DOHH2 (cell line): ENCODE results near the gene OOSP1.

Source experiments
- H3F3A ChIP-seq: fragments of 200-600 bp; sonication (generic), shearing (Covaris generic); 2 replicates; pipeline ENCODE4 v1.6.0; 2016; ENCODE audit warnings: antibody characterized with exemption, mild to moderate bottlenecking; ENCODE audit not compliant: control insufficient read depth, insufficient read depth
- H3K27ac ChIP-seq: fragments of 200-600 bp; sonication (generic); 2 replicates; pipeline ENCODE4 v1.5.1; 2014; ENCODE audit warnings: low read depth, mild to moderate bottlenecking, low read length, moderate library complexity
- H3K27me3 ChIP-seq: fragments of 200-600 bp; sonication (generic); 2 replicates; pipeline ENCODE4 v1.6.1; 2014; ENCODE audit warnings: mild to moderate bottlenecking, low read length, mixed read lengths; ENCODE audit not compliant: control insufficient read depth
- H3K36me3 ChIP-seq: fragments of 200-600 bp; sonication (generic); 2 replicates; pipeline ENCODE4 v1.6.1; 2014; ENCODE audit warnings: mild to moderate bottlenecking, low read length, moderate library complexity, mixed read lengths; ENCODE audit not compliant: control insufficient read depth
- H3K4me1 ChIP-seq: fragments of 200-600 bp; sonication (generic); 2 replicates; pipeline ENCODE4 v1.6.1; 2014; ENCODE audit warnings: mild to moderate bottlenecking, low read length, mixed read lengths; ENCODE audit not compliant: control insufficient read depth
- H3K4me2 ChIP-seq: fragments of 200-600 bp; sonication (generic); 2 replicates; pipeline ENCODE4 v1.6.0; 2014; ENCODE audit warnings: mild to moderate bottlenecking, low read length, moderate library complexity
- H3K4me3 ChIP-seq: fragments of 200-600 bp; sonication (generic); 2 replicates; pipeline ENCODE4 v1.5.1; 2014; ENCODE audit warnings: mild to moderate bottlenecking, low read length, mixed read lengths
- H3K79me2 ChIP-seq: fragments of 200-600 bp; sonication (generic); 2 replicates; pipeline ENCODE4 v1.6.1; 2014; ENCODE audit warnings: mild to moderate bottlenecking, low read length, mixed read lengths; ENCODE audit not compliant: control insufficient read depth
- H3K9me2 ChIP-seq: fragments of 200-600 bp; sonication (generic); replicated peaks from 2 replicates; pipeline ENCODE4 v1.6.1; 2014; ENCODE audit warnings: mild to moderate bottlenecking, low read length, mixed read lengths; ENCODE audit not compliant: control insufficient read depth
- H3K9me3 ChIP-seq: fragments of 200-600 bp; sonication (generic); 2 replicates; pipeline ENCODE4 v1.6.1; 2014; ENCODE audit warnings: antibody characterized with exemption, low read length, mixed read lengths; ENCODE audit not compliant: control insufficient read depth, insufficient read depth
- H4K20me1 ChIP-seq: fragments of 200-600 bp; sonication (generic); 2 replicates; pipeline ENCODE4 v1.6.0; 2014; ENCODE audit warnings: low read depth, mild to moderate bottlenecking, antibody characterized with exemption, low read length, moderate library complexity; ENCODE audit not compliant: control insufficient read depth, insufficient read depth
- CTCF ChIP-seq: fragments of 200-600 bp; sonication (generic); IDR thresholded peaks from one replicate; pipeline ENCODE4 v1.5.1; 2014; ENCODE audit warnings: antibody characterized with exemption, mild to moderate bottlenecking, low read depth, low read length; ENCODE audit not compliant: poor library complexity, severe bottlenecking
- EZH2phosphoT487 ChIP-seq: fragments of 200-600 bp; sonication (generic); IDR thresholded peaks from 2 replicates; pipeline ENCODE4 v1.6.1; 2017; ENCODE audit warnings: borderline replicate concordance, mild to moderate bottlenecking, antibody characterized with exemption, low read length, moderate library complexity, mixed read lengths

The OOSP1 gene

GRCh38 chr11:59990421-59990820 lies 52.2 kb downstream of the OOSP1 start:
- no peaks in the 10 kb centered on the region for H3K27me3 ChIP-seq
- no peaks in the 10 kb centered on the region for H4K20me1 ChIP-seq
- H3K4me3 ChIP-seq = no peak overlapping the region
- no peaks in the 10 kb centered on the region for H3K9me3 ChIP-seq
- H3K4me2 ChIP-seq = no peak overlapping the region
- no peak overlapping the region for H3K27ac ChIP-seq
- H3K79me2 ChIP-seq = no peaks in the 10 kb centered on the region
- no peaks in the 10 kb centered on the region for H3F3A ChIP-seq
- H3K36me3 ChIP-seq = no peaks in the 10 kb centered on the region
- H3K9me2 ChIP-seq = no peaks in the 10 kb centered on the region
- no peaks in the 10 kb centered on the region for H3K4me1 ChIP-seq
- TF ChIP-seq CTCF = no peak
- TF ChIP-seq EZH2phosphoT487 = no peak

GRCh38 chr11:59992425-59992824 lies 54.2 kb downstream of the OOSP1 start:
- Histone ChIP-seq H3K9me3 (no peaks in the 10 kb centered on the region), H3K9me2 (no peaks in the 10 kb centered on the region), H3K4me3 (no peak overlapping the region), H3K79me2 (no peaks in the 10 kb centered on the region), H3K27me3 (no peaks in the 10 kb centered on the region), H3K36me3 (no peaks in the 10 kb centered on the region), H4K20me1 (no peaks in the 10 kb centered on the region), H3K4me1 (no peaks in the 10 kb centered on the region), H3K4me2 (no peak overlapping the region), H3K27ac (no peak overlapping the region), H3F3A (no peaks in the 10 kb centered on the region)
- TF ChIP-seq CTCF (no peak), EZH2phosphoT487 (no peak)

GRCh38 chr11:59997800-59998199 lies 59.6 kb downstream of the OOSP1 start:
- Histone ChIP-seq H4K20me1 (no peaks in the 10 kb centered on the region), H3K27ac (no peak overlapping the region), H3K4me2 (no peak overlapping the region), H3F3A (no peaks in the 10 kb centered on the region), H3K9me3 (no peaks in the 10 kb centered on the region), H3K9me2 (no peaks in the 10 kb centered on the region), H3K4me1 (no peaks in the 10 kb centered on the region), H3K4me3 (no peak overlapping the region), H3K36me3 (no peaks in the 10 kb centered on the region), H3K79me2 (no peaks in the 10 kb centered on the region), H3K27me3 (no peaks in the 10 kb centered on the region)
- TF ChIP-seq EZH2phosphoT487 (no peak), CTCF (no peak)

- Histone ChIP-seq H3K27ac (no peak overlapping the region), H3K4me3 (no peak overlapping the region), H3K4me2 (no peak overlapping the region), H4K20me1 (no peaks in the 10 kb centered on the region), H3F3A (no peaks in the 10 kb centered on the region), H3K27me3 (no peaks in the 10 kb centered on the region), H3K79me2 (no peaks in the 10 kb centered on the region), H3K9me3 (no peaks in the 10 kb centered on the region), H3K9me2 (no peaks in the 10 kb centered on the region), H3K36me3 (no peaks in the 10 kb centered on the region), H3K4me1 (no peaks in the 10 kb centered on the region)
- TF ChIP-seq EZH2phosphoT487 = no peak
- no peak for TF ChIP-seq CTCF
Measured at GRCh38 chr11:59999691-60000090, 61.5 kb downstream of the OOSP1 start.
